Fibroblast of lung (primary cell): ENCODE data around the gene CACNA2D3. TPM values are rescaled to one million over a fixed set of nuclear protein-coding genes. Genes with fewer than 3 reads are reported as not detected.

Experiments used
- DNase-seq, 2 donors: peaks; one replicate each; pipeline versions ENCODE4 v3.0.0 to v3.0.0-alpha.2; 2010; ENCODE audit warnings: low read depth in 2 of 2
- H2AFZ ChIP-seq: 2 replicates; pipeline ENCODE4 v1.5.1; 2012; ENCODE audit warnings: low read length, control low read depth, inconsistent platforms
- H3K27ac ChIP-seq: 2 replicates; pipeline ENCODE4 v1.5.1; 2011; ENCODE audit warnings: low read length, control low read depth; ENCODE audit not compliant: insufficient read depth
- H3K27me3 ChIP-seq: 2 replicates; pipeline ENCODE4 v1.5.1; 2011; ENCODE audit warnings: mild to moderate bottlenecking, low read length; ENCODE audit not compliant: control insufficient read depth, insufficient read depth
- H3K36me3 ChIP-seq: 2 replicates; pipeline ENCODE4 v1.5.1; 2011; ENCODE audit warnings: low read length; ENCODE audit not compliant: control insufficient read depth, insufficient read depth
- H3K4me1 ChIP-seq: 2 replicates; pipeline ENCODE4 v1.5.1; 2011; ENCODE audit warnings: low read length; ENCODE audit not compliant: control insufficient read depth, insufficient read depth; ENCODE audit errors: extremely low read depth
- H3K4me2 ChIP-seq: 2 replicates; pipeline ENCODE4 v1.5.1; 2011; ENCODE audit warnings: low read length, control low read depth; ENCODE audit not compliant: insufficient read depth; ENCODE audit errors: extremely low read depth
- H3K4me3 ChIP-seq, 4 experiments: fragments of 200-600 bp in 1 of 4; sonication (generic) in 1 of 4; replicated peaks in 1 of 4; 2 replicates each; pipeline ENCODE4 v1.5.1; 2011 to 2016; ENCODE audit warnings: low read length in 4 of 4, low read depth in 3 of 4, mild to moderate bottlenecking in 3 of 4, control low read depth in 2 of 4, inconsistent platforms in 1 of 4, mixed read lengths in 1 of 4; ENCODE audit not compliant: insufficient read depth in 1 of 4; ENCODE audit errors: control extremely low read depth in 1 of 4
- H3K79me2 ChIP-seq: 2 replicates; pipeline ENCODE4 v1.5.1; 2012; ENCODE audit warnings: mild to moderate bottlenecking, low read length, inconsistent platforms; ENCODE audit not compliant: control insufficient read depth, insufficient read depth
- H3K9ac ChIP-seq: 2 replicates; pipeline ENCODE4 v1.5.1; 2011; ENCODE audit warnings: mild to moderate bottlenecking, low read length, control low read depth; ENCODE audit not compliant: insufficient read depth
- H3K9me3 ChIP-seq: 2 replicates; pipeline ENCODE4 v1.5.1; 2012; ENCODE audit warnings: low read depth, low read length; ENCODE audit not compliant: control insufficient read depth, insufficient read depth
- H4K20me1 ChIP-seq: 2 replicates; pipeline ENCODE4 v1.5.1; 2011; ENCODE audit warnings: low read length; ENCODE audit not compliant: control insufficient read depth, insufficient read depth; ENCODE audit errors: extremely low read depth
- CTCF ChIP-seq, 2 donors: IDR thresholded peaks in 1 of 2; conservative IDR thresholded peaks in 1 of 2; 1 replicate in 1 of 2; 2 replicates in 1 of 2; pipeline ENCODE4 v1.5.1; 2011 to 2012; ENCODE audit warnings: low read length in 2 of 2, control low read depth in 1 of 2, inconsistent platforms in 1 of 2, low read depth in 1 of 2, mild to moderate bottlenecking in 1 of 2
- EZH2 ChIP-seq: IDR thresholded peaks from 2 replicates; pipeline ENCODE4 v1.5.1; 2012; ENCODE audit warnings: low read length, control low read depth, mild to moderate bottlenecking; ENCODE audit errors: missing control alignments
- polyA plus RNA-seq, 2 donors: library from polyadenylated mRNA; depleted of rRNA in 1 of 2; stranded (reverse) in 1 of 2; unstranded in 1 of 2; fragments of >200 nt; gene quantifications; 2 replicates each; pipeline ENCODE4 v1.2.1, GENCODE V29; 2011 to 2012; ENCODE audit warnings: missing spikeins in 1 of 2
- total RNA-seq: library from RNA; depleted of rRNA; stranded (reverse); fragments of >200 nt; gene quantifications from 2 replicates; pipeline ENCODE4 v1.2.1, GENCODE V29; 2014

CACNA2D3 gene
- total and polyA plus RNA-seq, 2 donors (not counting 1 experiment from before 2014, with no cell fraction given) = 1.8 to 11.5 TPM

- H3K27ac ChIP-seq = no peak overlapping the region
- DNase-seq = peak in 1 of 2 donors; percentile 25
- H3K79me2 ChIP-seq = no peaks in the 10 kb centered on the region
- H3K9me3 ChIP-seq = no peaks in the 10 kb centered on the region
- H3K27me3 ChIP-seq = no peaks in the 10 kb centered on the region
- TF ChIP-seq EZH2 (no peak), CTCF (conservative IDR thresholded peaks at IDR 0.05 in 1 of 2, IDR thresholded peaks at IDR 0.05 in 1 of 2; ENCODE audit: low read depth in 1 of 2, low read length in 2 of 2) (no peak)
- no peak overlapping the region for H3K9ac ChIP-seq
- no peak overlapping the region for H2AFZ ChIP-seq
- H3K4me3 ChIP-seq = no peak overlapping the region
- H3K4me1 ChIP-seq = no peaks in the 10 kb centered on the region
- H3K4me2 ChIP-seq = no peak overlapping the region
- no peaks in the 10 kb centered on the region for H4K20me1 ChIP-seq
- H3K36me3 ChIP-seq = no peaks in the 10 kb centered on the region
Observed at GRCh38 chr3:54836871-54837270, 714.5 kb downstream of the CACNA2D3 start.

DNA sequence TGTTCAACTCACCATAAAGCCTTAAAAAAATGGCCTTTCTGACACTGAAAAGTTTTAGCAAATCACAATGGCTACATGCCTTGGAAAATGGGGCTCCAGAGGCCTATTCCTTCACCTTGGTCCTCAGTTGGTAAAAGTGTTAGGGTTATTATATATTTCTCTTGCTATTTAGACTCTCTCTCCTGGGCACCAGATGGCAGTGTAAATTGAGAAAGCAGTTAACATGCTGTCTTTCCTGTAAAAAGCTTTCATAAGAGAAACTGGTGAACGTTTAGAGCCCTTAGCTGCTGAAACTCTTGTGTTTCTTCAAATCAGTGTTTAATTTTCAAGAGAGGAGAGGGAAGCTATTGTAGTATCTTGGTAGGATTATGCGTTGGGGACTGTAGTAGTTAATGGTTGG is 715.6 kb downstream of the CACNA2D3 start:
- Histone ChIP-seq H4K20me1 (no peaks in the 10 kb centered on the region), H3K9ac (no peak overlapping the region), H3K4me3 (no peak overlapping the region), H3K36me3 (no peaks in the 10 kb centered on the region), H3K79me2 (no peaks in the 10 kb centered on the region), H3K27ac (no peak overlapping the region), H3K9me3 (no peaks in the 10 kb centered on the region), H3K4me1 (no peaks in the 10 kb centered on the region), H3K4me2 (no peak overlapping the region), H2AFZ (no peak overlapping the region), H3K27me3 (no peaks in the 10 kb centered on the region)
- DNase-seq = peak; percentile 27 to 41
- TF ChIP-seq CTCF (conservative IDR thresholded peaks at IDR 0.05 in 1 of 2, IDR thresholded peaks at IDR 0.05 in 1 of 2; ENCODE audit: low read depth in 1 of 2, low read length in 2 of 2) = peak in 1 of 2 donors; percentile 34
- no peak for TF ChIP-seq EZH2

- Histone ChIP-seq H3K9ac (no peak overlapping the region), H3K9me3 (no peaks in the 10 kb centered on the region), H3K79me2 (no peaks in the 10 kb centered on the region), H3K4me2 (no peak overlapping the region), H3K4me1 (no peaks in the 10 kb centered on the region), H3K36me3 (no peaks in the 10 kb centered on the region), H4K20me1 (no peaks in the 10 kb centered on the region), H3K27ac (no peak overlapping the region), H2AFZ (no peak overlapping the region), H3K27me3 (no peaks in the 10 kb centered on the region), H3K4me3 (no peak overlapping the region)
- TF ChIP-seq EZH2 = no peak
- TF ChIP-seq CTCF (conservative IDR thresholded peaks at IDR 0.05 in 1 of 2, IDR thresholded peaks at IDR 0.05 in 1 of 2; ENCODE audit: low read depth in 1 of 2, low read length in 2 of 2) = no peak
- DNase-seq = no peak
Observed at GRCh38 chr3:54841471-54841870, 719.1 kb downstream of the CACNA2D3 start.
